HepG2 (cell line): ENCODE measurements around the gene RECQL. TPM values are rescaled to one million over a fixed set of nuclear protein-coding genes. Genes with fewer than 3 reads are reported as not detected.

Source experiments
- BRCA1 ChIP-seq: sonication (generic); formaldehyde crosslinking; IDR thresholded peaks from 2 replicates; pipeline ENCODE4 v1.4.0; 2020; ENCODE audit warnings: missing genetic modification reagents
- FIP1L1 ChIP-seq: fragments of 200-400 bp; formaldehyde crosslinking; IDR thresholded peaks from 2 replicates; pipeline ENCODE4 v1.6.1; 2018; ENCODE audit warnings: low read depth, mild to moderate bottlenecking, low read length, moderate library complexity, borderline replicate concordance; ENCODE audit not compliant: insufficient read depth
- MEF2D ChIP-seq: sonication (generic); formaldehyde crosslinking; IDR thresholded peaks from 2 replicates; pipeline ENCODE4 v1.5.1; 2020; ENCODE audit warnings: mild to moderate bottlenecking, missing genetic modification reagents
- POLR2AphosphoS5 ChIP-seq: IDR thresholded peaks from 2 replicates; pipeline ENCODE4 v1.6.1; 2012; ENCODE audit warnings: low read depth, low read length
- SCMH1 ChIP-seq: sonication (generic); formaldehyde crosslinking; IDR thresholded peaks from 2 replicates; pipeline ENCODE4 v1.9.0; 2021; ENCODE audit warnings: missing genetic modification reagents, mild to moderate bottlenecking, borderline replicate concordance
- ZNF670 ChIP-seq: sonication (generic); formaldehyde crosslinking; IDR thresholded peaks from 2 replicates; pipeline ENCODE4 v1.8.0; 2022; ENCODE audit warnings: mild to moderate bottlenecking, missing genetic modification reagents, borderline replicate concordance
- ZNF878 ChIP-seq: sonication (generic); formaldehyde crosslinking; IDR thresholded peaks from 2 replicates; pipeline ENCODE4 v1.8.1; 2023; ENCODE audit warnings: mild to moderate bottlenecking, missing genetic modification reagents, moderate library complexity
- polyA plus RNA-seq, 8 experiments: library from polyadenylated mRNA; depleted of rRNA in 3 of 8; stranded (reverse) in 7 of 8; unstranded in 1 of 8; fragments of >200 nt; fragmentation: Illumina TruSeq in 4 of 8; extraction: Trizol in 4 of 8; gene quantifications; 2 replicates each; pipeline versions ENCODE4 v1.2.1 to v1.2.3, GENCODE V29; 2011 to 2016; ENCODE audit warnings: low read depth in 4 of 8, missing spikeins in 1 of 8, mixed read lengths in 1 of 8; ENCODE audit not compliant: insufficient read depth in 1 of 8
- total RNA-seq, 5 experiments: library from RNA; depleted of rRNA; stranded (reverse); fragments of >200 nt; fragmentation: Illumina TruSeq; extraction: Trizol; gene quantifications; 2 replicates each; pipeline ENCODE4 v1.2.3, GENCODE V29; 2016; ENCODE audit warnings: low read depth in 1 of 5
- TF ChIP-seq, protein P1 (sequence below): sonication (generic); formaldehyde crosslinking; IDR thresholded peaks from 2 replicates; pipeline ENCODE4 v1.5.0; 2020; ENCODE audit warnings: missing genetic modification reagents, mild to moderate bottlenecking, borderline replicate concordance
- TF ChIP-seq, protein P2 (sequence below): sonication (generic); formaldehyde crosslinking; IDR thresholded peaks from 2 replicates; pipeline ENCODE4 v1.4.0; 2020; ENCODE audit warnings: mild to moderate bottlenecking, missing genetic modification reagents, borderline replicate concordance

Gene RECQL
- total and polyA plus RNA-seq, 2 of the 13 experiments (the other 11 are each of a cell fraction or from before 2014, with no cell fraction given), result 7.2 to 41.5 TPM

DNA sequence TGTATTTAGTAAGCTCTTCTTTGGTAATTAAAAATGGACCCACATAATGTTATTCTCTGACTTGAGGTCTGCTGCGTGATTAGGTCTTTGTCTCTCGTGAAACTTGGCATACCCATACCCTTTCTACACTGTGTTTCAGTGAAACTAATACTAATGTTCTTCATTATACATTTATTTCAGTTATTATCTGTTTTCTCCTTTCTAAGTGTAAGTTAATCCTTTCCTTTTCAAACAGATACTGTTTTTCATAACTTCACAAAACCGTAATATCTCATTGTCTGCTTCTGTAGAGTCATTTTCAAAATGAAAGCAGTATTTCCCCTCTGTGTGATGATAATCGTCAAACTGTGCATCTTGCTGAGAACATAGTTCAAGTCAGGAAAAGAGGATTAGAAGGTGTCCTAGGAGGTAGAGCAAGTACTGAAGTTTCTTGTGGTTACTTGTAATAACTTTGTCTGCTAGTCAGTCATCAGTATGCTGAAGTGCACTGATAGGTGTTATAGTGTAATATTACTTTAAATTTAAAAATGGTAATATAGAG, 48.1 kb downstream of the RECQL start (continued):
- TF ChIP-seq, protein P1, sequence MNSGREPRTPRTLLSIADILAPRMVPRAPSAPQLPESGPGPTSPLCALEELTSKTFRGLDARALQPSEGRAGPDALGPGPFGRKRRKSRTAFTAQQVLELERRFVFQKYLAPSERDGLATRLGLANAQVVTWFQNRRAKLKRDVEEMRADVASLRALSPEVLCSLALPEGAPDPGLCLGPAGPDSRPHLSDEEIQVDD (CRISPR knock-in tag), result no peak
- TF ChIP-seq ZNF878 (CRISPR knock-in tag) (no peak), POLR2AphosphoS5 (no peak), ZNF670 (no peak), FIP1L1 (no peak), BRCA1 (CRISPR knock-in tag) (no peak), MEF2D (CRISPR knock-in tag) (no peak), SCMH1 (CRISPR knock-in tag) (no peak)
- TF ChIP-seq, protein P2, sequence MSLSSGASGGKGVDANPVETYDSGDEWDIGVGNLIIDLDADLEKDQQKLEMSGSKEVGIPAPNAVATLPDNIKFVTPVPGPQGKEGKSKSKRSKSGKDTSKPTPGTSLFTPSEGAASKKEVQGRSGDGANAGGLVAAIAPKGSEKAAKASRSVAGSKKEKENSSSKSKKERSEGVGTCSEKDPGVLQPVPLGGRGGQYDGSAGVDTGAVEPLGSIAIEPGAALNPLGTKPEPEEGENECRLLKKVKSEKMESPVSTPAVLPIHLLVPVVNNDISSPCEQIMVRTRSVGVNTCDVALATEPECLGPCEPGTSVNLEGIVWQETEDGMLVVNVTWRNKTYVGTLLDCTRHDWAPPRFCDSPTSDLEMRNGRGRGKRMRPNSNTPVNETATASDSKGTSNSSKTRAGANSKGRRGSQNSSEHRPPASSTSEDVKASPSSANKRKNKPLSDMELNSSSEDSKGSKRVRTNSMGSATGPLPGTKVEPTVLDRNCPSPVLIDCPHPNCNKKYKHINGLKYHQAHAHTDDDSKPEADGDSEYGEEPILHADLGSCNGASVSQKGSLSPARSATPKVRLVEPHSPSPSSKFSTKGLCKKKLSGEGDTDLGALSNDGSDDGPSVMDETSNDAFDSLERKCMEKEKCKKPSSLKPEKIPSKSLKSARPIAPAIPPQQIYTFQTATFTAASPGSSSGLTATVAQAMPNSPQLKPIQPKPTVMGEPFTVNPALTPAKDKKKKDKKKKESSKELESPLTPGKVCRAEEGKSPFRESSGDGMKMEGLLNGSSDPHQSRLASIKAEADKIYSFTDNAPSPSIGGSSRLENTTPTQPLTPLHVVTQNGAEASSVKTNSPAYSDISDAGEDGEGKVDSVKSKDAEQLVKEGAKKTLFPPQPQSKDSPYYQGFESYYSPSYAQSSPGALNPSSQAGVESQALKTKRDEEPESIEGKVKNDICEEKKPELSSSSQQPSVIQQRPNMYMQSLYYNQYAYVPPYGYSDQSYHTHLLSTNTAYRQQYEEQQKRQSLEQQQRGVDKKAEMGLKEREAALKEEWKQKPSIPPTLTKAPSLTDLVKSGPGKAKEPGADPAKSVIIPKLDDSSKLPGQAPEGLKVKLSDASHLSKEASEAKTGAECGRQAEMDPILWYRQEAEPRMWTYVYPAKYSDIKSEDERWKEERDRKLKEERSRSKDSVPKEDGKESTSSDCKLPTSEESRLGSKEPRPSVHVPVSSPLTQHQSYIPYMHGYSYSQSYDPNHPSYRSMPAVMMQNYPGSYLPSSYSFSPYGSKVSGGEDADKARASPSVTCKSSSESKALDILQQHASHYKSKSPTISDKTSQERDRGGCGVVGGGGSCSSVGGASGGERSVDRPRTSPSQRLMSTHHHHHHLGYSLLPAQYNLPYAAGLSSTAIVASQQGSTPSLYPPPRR (CRISPR knock-in tag), result no peak
- TF ChIP-seq, all 625 proteins: peak for 0
